Prostate gland (tissue), 2 donors: Measurements from ENCODE around the gene DIPK2B. TPM values are rescaled to one million over a fixed set of nuclear protein-coding genes. Genes with fewer than 3 reads are reported as not detected.

ENCODE experiments used
- DNase-seq: peaks from one replicate; pipeline ENCODE4 v3.0.0-alpha.2; 2019; ENCODE audit warnings: low spot score
- H3K27ac ChIP-seq, 2 donors: fragments of 200-600 bp; sonication (generic); 2 replicates each; pipeline ENCODE4 v1.5.1; 2017 to 2019
- H3K27me3 ChIP-seq: fragments of 200-600 bp; sonication (generic); replicated peaks from 2 replicates; pipeline ENCODE4 v1.5.1; 2019; ENCODE audit not compliant: insufficient read depth
- H3K36me3 ChIP-seq, 2 donors: fragments of 200-600 bp; sonication (generic); 1 replicate in 1 of 2; 2 replicates in 1 of 2; pipeline versions ENCODE4 v1.5.1 to v1.8.1; 2017 to 2019
- H3K4me1 ChIP-seq: fragments of 200-600 bp; sonication (generic); replicated peaks from 2 replicates; pipeline ENCODE4 v1.5.1; 2019
- H3K4me3 ChIP-seq, 2 donors: fragments of 200-600 bp; sonication (generic); 2 replicates each; pipeline ENCODE4 v1.5.1; 2017 to 2019
- H3K9me3 ChIP-seq: fragments of 200-600 bp; sonication (generic); 2 replicates; pipeline ENCODE4 v1.5.1; 2017
- CTCF ChIP-seq, 4 experiments: fragments of 200-600 bp in 2 of 4; fragments of 450-650 bp in 2 of 4; sonication (generic) in 2 of 4; IDR thresholded peaks; 1 replicate in 3 of 4; 2 replicates in 1 of 4; pipeline ENCODE4 v1.5.1; 2016 to 2019; ENCODE audit warnings: antibody characterized with exemption in 4 of 4, mild to moderate bottlenecking in 2 of 4, moderate library complexity in 2 of 4
- POLR2A ChIP-seq: fragments of 450-650 bp; IDR thresholded peaks from one replicate; pipeline ENCODE4 v1.6.1; 2016; ENCODE audit warnings: antibody characterized with exemption, mild to moderate bottlenecking
- POLR2AphosphoS5 ChIP-seq: sonication (generic); formaldehyde crosslinking; IDR thresholded peaks from one replicate; pipeline ENCODE4 v1.6.1; 2017; ENCODE audit warnings: antibody characterized with exemption
- whole genome bisulfite sequencing: methylation state at CpG from one replicate; pipeline ENCODE4 v1.1.5; 2018; 5-methylcytosine and 5-hydroxymethylcytosine counted together
- intact Hi-C: fragments of 100-400 bp; cut with DNase I; formaldehyde crosslinking; loops from one replicate; pipeline ENCODE4 v1.14.2; 2022
- total RNA-seq, 2 donors: library from RNA; depleted of rRNA; stranded (reverse); fragments of >200 nt; gene quantifications; one replicate each; pipeline ENCODE4 v1.1.0, GENCODE V29; 2016

DIPK2B gene
- 10 to 100 TPM in 1 of 2 donors, 1 to 10 TPM in 1; 7.4 to 14.9 TPM for total RNA-seq

GRCh38 chrX:45200741-45201234 is at the start of gene DIPK2B:
DIPK2B (minus strand) TSS chrX:45200876; CDS start chrX:45200826, 50 bp downstream.
- TF ChIP-seq POLR2A (no peak), POLR2AphosphoS5 (no peak), CTCF (IDR thresholded peaks at IDR 0.05) (no peak)
- DNase-seq, result no peak
- no peaks in the 10 kb centered on the region for H3K27me3 ChIP-seq
- intact Hi-C loops, result no loop called here
- no peaks in the 10 kb centered on the region for H3K9me3 ChIP-seq
- WGBS, result 78% methylated on average over 5 of the region's 9 CpGs
- H3K4me1 ChIP-seq, result no peaks in the 10 kb centered on the region
- no peak within 1 kb of the TSS for H3K27ac ChIP-seq
- H3K4me3 ChIP-seq, result no peak within 1 kb of the TSS
- no peaks in the 10 kb centered on the region for H3K36me3 ChIP-seq

GRCh38 chrX:45240301-45240700 is 39.6 kb upstream of the DIPK2B start:
- 95% methylated on average over 4 of the region's 4 CpGs for WGBS
- Histone ChIP-seq H3K27ac (no peak overlapping the region), H3K4me3 (no peak overlapping the region), H3K9me3 (no peaks in the 10 kb centered on the region), H3K4me1 (no peaks in the 10 kb centered on the region), H3K36me3 (no peaks in the 10 kb centered on the region), H3K27me3 (no peaks in the 10 kb centered on the region)
- TF ChIP-seq POLR2A (no peak), CTCF (IDR thresholded peaks at IDR 0.05) (no peak), POLR2AphosphoS5 (no peak)
- DNase-seq, result no peak
- intact Hi-C loops, result no loop called here

- no peaks in the 10 kb centered on the region for H3K36me3 ChIP-seq
- TF ChIP-seq POLR2AphosphoS5 (no peak), CTCF (IDR thresholded peaks at IDR 0.05) (no peak), POLR2A (no peak)
- no peaks in the 10 kb centered on the region for H3K4me1 ChIP-seq
- H3K4me3 ChIP-seq, result no peak overlapping the region
- 88% methylated on average over 1 of the region's 1 CpG for WGBS
- intact Hi-C loops, result no loop called here
- H3K9me3 ChIP-seq, result no peaks in the 10 kb centered on the region
- no peak for DNase-seq
- no peak overlapping the region for H3K27ac ChIP-seq
- H3K27me3 ChIP-seq, result no peaks in the 10 kb centered on the region
These were observed 37.8 kb upstream of the DIPK2B start for GRCh38 chrX:45238489-45238888.

- no peak for DNase-seq
- no peak for TF ChIP-seq POLR2AphosphoS5
- TF ChIP-seq POLR2A, result no peak
- TF ChIP-seq CTCF (IDR thresholded peaks at IDR 0.05), result no peak
- no peak overlapping the region for H3K4me3 ChIP-seq
- H3K27ac ChIP-seq, result no peak overlapping the region
- no peaks in the 10 kb centered on the region for H3K9me3 ChIP-seq
- no peaks in the 10 kb centered on the region for H3K36me3 ChIP-seq
- no peaks in the 10 kb centered on the region for H3K27me3 ChIP-seq
- 77% methylated on average over 2 of the region's 2 CpGs for WGBS
- H3K4me1 ChIP-seq, result no peaks in the 10 kb centered on the region
- intact Hi-C loops, result no loop called here
These were observed 32.9 kb upstream of the DIPK2B start for GRCh38 chrX:45233531-45233930.

- Histone ChIP-seq H3K27me3 (no peaks in the 10 kb centered on the region), H3K9me3 (no peaks in the 10 kb centered on the region), H3K4me1 (no peaks in the 10 kb centered on the region), H3K4me3 (no peak overlapping the region), H3K27ac (no peak overlapping the region), H3K36me3 (no peaks in the 10 kb centered on the region)
- WGBS, result 61% methylated on average over 3 of the region's 3 CpGs
- no peak for DNase-seq
- TF ChIP-seq CTCF (IDR thresholded peaks at IDR 0.05), result no peak
- no peak for TF ChIP-seq POLR2AphosphoS5
- TF ChIP-seq POLR2A, result no peak
- intact Hi-C loops, result no loop called here
These were observed 31.5 kb upstream of the DIPK2B start for GRCh38 chrX:45232139-45232538.
